HG03045 (cell line): ENCODE results near the gene NCK2.

Experiments
- ATAC-seq: cut with Tn5 transposase; IDR thresholded peaks from one replicate; pipeline ENCODE4 v1.9.1; 2021; ENCODE audit warnings: mild to moderate bottlenecking, moderate library complexity; ENCODE audit not compliant: unreplicated experiment

NCK2 gene

DNA sequence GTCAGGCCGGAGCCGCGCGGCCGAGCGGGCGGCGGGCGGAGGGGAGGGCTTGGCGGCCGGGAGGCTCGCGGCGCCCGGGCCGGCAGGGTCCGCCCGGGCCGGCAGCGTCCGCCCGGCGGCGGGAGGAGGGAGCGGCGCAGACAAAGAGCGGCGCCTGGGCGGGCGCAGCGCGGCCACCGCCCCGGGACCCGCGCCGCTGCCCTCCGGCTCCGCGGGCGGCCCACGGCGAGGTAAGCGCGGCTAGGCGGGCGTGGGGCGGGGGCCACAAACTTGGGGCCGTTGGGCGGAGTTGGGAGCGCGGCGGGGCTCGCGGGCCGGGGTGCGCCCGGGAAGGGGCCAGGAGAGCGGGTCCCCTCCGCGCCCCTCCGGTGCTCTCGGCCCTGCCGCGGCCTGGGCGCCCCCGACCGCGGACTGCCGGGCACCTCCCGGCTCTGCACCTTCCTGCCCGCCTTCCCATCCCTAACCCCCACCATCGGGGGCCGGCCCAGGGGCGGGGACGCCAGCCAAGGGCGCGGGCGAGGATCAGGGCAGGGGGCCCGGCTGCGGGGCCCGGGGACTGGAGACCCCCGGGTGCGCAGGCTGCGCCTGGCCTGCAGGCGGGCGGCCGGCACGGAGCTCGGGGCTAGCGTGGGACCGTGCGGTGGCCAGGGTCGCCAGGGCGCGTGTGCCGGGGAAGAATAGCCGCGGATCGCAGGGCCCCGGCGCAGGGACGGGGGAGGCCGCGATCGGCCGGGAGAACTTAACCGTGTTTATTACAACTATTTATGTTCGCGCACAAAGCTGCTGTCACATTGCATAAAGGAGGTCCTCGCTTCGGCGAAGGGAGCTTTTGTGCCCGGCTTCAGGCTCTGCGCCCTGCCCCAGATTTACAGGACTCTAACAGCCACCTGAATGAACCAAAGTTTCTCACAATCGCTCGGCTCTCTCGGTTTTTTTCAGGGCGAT is at the start of gene NCK2:
Gene NCK2 (plus strand): TSS at position 4 of the 945 bp plus-strand sequence. CDS start 110,152 bp downstream, outside the sequence.
- peak; percentile 32 for ATAC-seq

DNA sequence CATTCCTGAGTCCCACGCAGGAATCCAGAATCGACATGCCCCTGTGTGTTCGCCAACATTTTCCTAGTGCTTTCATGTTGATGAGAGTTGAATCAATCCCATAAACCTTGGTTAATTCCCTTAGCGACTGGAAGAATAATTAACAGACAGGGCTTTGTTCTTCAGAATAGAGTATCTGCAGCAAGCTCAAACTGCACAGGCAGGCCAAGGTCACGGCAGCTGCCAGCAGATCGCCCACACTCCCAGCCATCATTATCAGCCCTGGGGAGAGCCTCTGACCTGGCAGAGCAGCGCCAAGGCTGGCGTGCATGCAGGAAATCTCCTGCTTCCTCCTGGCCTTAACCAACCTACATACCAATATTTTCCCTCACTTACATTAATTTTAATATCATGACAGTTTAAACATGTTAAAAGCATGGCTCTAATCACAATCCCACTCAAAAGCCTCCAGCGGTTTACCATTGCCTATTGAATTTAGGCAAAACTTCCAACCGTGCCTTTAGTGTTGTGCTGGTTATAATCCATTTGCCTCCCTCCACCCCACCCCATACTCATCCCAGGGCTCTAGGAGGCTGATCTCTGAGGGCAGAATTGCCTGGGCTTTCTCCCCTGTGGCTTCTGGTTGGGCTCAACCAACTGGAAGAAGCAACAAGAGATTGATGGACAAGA is 46.8 kb upstream of the NCK2 start:
- ATAC-seq = no peak

DNA sequence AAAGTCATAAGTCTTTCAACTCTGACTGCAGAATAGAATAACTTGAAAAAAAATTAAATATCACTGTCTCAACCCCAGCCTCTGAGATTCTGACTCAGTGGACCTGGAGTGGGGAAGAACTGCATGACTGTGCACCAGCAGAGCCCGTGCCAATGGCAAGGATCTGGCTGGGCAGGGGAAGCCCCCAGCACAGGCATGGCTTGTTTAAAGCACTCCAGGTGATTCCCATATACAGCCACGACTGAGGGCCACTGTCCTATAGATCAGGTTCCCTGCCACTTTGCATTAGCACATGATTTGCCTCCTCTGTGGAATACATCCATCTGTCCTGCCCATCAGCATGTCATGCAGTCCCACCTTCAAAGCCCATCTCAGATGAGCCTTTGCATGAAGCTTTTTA is 45.9 kb upstream of the NCK2 start:
- no peak for ATAC-seq

GRCh38 chr2:105701042-105701441 is 43.7 kb upstream of the NCK2 start:
- no peak for ATAC-seq

DNA sequence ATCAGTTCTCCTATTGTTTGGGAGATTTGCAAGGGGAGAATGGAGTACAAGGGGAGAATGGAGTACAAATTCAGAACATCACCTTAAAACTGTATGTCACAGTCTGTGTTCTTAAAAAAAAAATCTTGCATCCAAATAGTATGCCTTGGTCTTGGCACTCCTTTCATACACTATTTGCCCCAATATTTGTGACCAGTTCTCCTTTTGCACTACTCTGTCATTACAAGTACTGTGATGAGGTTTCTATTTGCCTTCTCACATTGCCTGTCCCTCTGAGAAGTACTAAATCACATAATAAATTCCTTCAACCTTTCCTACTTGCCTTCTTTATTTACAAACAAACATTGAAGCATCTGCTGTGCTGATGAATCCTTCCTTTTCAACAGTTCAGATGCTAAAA is 36.0 kb upstream of the NCK2 start:
- no peak for ATAC-seq

- no peak for ATAC-seq
Measured at GRCh38 chr2:105711394-105711793, 33.3 kb upstream of the NCK2 start.

- ATAC-seq = no peak
Measured at GRCh38 chr2:105712166-105712915, 32.4 kb upstream of the NCK2 start.

DNA sequence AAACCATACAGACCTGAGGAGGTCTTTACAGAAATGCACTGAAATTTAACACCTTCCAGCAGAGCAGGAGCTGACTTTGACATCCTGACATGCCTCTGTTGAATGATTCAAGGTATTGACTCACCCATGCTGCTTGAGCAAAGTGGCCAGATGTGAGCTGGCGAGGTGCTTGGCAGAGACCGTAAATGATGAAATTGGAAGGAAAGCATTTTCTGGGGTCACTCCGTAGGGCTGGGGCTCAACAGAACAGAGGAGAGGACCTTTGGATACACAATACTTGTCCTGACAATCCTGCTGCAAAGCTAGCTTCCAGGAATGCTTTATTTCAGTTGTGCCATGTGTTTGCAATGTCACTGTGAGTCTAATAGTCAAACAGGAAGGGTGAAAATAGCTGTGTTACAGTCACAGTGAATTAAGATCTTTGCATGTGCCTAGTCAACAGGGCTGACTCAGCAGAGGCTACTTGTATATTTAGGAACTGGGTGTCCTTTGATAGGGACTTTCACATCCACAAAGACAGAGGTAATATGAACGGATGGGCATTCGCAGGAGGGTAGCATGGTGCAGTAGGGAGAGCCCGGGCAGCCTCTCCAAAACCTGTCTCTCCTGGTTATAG is 31.6 kb upstream of the NCK2 start:
- ATAC-seq = no peak

DNA sequence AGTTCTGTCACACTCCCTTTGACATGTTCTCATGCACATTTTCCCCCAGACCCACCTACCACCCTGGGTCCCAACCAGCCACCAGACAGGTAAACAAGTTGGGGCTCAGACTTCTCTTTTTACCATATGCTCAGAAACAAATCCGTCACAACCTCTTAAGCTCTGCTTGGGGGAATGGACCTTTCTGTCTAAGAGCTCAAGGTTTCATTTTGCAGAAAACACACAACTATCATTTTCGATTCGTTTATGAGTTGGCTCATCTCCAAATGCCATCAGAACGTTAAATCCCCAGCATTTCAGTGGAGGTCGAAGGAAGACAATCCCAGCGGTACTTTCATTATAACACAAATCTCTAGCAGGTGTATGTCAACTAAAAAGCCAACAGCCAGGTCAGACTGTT is 30.6 kb upstream of the NCK2 start:
- no peak for ATAC-seq

DNA sequence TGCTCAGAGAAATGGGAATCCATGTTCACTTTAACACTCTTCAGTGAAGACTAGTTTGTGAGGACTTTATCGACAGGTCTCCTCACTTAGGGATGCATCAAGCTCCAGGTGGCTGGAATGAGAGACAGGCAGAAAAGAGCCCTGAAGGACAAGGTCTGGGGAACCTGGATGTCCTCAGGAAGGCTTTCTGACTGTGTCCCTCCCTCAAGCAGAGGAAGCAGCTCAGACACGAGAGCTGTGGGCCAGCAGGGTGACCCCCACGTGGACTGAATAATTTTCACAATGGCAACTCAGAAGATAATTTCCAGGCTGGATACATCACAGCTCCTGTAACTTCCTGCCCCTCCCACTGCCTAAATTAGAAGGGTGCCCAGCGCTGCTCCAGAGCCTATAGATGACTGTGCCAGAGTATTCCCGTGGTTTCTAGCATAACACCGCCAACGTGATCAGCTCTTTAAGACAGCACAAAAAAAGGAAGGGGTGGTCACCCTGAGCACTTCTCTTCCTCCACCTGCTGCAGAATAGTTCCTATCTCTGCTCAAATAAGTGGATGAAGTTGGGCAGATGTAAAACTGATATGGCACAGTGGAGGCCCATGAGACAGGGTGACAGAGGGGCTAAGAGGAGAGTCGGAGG is 25.7 kb upstream of the NCK2 start:
- no peak for ATAC-seq

DNA sequence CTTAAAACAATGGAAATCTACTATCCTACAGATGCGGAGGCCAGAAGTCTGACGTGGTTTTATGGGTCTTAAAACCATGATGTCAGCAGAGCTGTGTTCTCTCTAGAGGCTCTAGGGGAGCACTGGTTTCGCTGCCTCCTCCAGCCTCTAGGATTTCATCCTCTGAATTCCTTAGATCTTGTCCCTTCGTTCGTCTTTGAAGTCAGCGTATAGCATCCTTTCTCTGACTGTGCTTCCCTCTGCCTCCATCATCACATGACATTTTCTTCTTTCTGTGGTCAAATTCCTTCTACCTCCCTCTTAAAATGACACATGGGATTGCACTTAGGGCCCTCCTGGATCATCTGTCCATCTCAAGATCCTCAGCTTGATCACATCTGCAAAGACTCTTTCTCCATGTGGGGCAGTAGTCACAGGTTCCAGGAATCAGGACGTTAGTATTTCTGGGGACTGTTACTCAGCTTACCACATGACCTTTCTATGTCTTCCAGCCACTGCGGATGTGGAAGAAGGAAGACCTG is 22.7 kb upstream of the NCK2 start:
- no peak for ATAC-seq

DNA sequence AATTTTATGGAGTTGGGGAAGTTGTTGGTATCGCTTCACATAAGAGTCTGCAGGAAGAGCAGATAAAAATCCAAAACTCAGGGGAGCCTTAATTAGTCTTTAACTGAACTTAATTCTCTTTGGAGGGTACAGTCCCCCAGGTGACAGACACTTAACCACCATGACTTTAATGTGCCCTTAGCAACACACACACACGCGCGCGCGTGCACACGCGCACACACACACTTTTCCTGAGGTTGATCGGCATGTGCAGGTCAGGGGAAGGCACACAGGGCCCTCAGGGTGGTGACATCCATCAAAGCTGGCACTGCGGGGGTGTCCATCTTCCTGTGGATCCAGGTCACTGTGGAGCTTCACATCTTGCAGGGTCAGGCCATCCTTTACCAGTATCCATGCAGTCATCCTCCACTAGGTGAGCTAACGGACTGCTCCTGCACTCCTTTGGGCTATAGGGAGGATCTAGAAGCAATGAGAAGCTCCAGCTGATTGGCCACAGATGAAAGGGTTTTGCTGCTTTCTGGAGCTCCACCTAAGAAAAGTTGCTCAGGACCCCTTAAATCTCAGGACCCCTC is 21.9 kb upstream of the NCK2 start:
- ATAC-seq = no peak

- no peak for ATAC-seq
Measured at GRCh38 chr2:105723431-105723830, 21.3 kb upstream of the NCK2 start.

- ATAC-seq = peak; percentile 29
Measured at GRCh38 chr2:105725388-105725787, 19.3 kb upstream of the NCK2 start.

DNA sequence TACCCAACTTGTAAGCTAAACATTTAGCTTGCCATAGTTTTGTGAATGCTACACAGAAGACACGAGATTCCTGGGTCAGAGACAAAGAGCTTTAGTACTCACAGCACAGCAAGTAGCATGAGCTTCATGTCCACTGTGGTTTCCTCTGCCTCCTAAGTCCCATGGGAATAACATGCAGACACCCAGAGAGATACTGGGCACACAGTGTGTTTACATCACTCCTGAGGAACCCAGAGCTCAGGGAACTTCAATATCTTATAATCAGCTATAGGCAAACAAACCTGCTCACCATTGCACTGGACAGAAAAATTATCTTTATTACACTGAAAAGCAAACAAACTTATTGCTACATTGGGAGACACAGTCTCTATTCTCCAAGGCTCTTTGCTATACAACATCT is 14.5 kb upstream of the NCK2 start:
- no peak for ATAC-seq

GRCh38 chr2:105731511-105731910 is 13.2 kb upstream of the NCK2 start:
- ATAC-seq = no peak

DNA sequence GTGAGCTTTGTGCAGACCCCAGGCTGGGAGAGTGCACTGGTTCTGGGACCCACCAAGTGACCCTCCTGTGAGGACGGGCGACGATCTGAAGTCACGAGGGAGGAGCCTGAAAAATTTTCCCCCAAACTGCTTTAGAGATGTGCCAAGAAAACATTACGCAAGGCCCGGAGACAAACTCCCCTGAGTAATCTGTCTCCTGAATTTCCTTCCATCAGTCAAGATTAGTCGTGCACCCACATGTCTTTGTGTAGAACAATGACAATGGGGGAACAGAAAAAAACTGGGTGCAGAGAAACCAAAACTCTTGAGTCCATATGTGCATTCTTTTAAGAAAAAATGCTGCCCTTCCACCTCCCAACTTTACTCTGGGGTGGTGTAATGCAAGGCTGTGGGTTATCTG is 12.6 kb upstream of the NCK2 start:
- ATAC-seq = no peak

GRCh38 chr2:105732955-105733607 is 11.6 kb upstream of the NCK2 start:
- no peak for ATAC-seq

DNA sequence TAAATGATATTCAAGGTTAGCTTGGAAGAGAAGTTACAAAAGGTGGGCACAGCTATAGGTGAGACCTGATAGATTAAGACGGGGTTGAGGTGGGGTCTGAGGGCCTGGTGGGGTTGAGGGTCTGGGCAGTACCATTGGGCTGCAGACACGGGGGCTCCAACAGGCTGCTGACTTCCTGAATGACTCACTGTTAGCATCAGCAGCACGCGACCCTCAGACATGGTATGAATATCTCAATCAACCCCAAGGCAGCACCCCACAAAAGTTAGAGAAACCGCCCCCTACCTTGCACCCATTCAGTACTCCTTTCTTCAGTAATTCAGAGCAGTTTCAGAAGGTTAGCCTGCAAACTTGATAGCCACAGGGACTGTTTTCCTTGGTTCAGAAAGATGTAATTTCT is 10.8 kb upstream of the NCK2 start:
- no peak for ATAC-seq
